ENCODE data around the gene BBS9.

BBS9 gene

GRCh38 chr7:33554046-33554445 is 424.7 kb downstream of the BBS9 start:
- DNase-seq (ENCODE audit: low spot score), result no peak

- no peak for DNase-seq (ENCODE audit: low spot score)
Measured at GRCh38 chr7:33554576-33554975, 425.2 kb downstream of the BBS9 start.

GRCh38 chr7:33556472-33556871 is 427.1 kb downstream of the BBS9 start:
- DNase-seq (ENCODE audit: low spot score), result no peak

- DNase-seq (ENCODE audit: low spot score), result no peak
Measured at GRCh38 chr7:33558549-33559323, 429.4 kb downstream of the BBS9 start.

GRCh38 chr7:33559324-33559710 is 430.0 kb downstream of the BBS9 start:
- no peak for DNase-seq (ENCODE audit: low spot score)

- DNase-seq (ENCODE audit: low spot score), result no peak
Measured at GRCh38 chr7:33562996-33563395, 433.6 kb downstream of the BBS9 start.

- DNase-seq (ENCODE audit: low spot score), result no peak
Measured at GRCh38 chr7:33563651-33564050, 434.3 kb downstream of the BBS9 start.

- no peak for DNase-seq (ENCODE audit: low spot score)
Measured at GRCh38 chr7:33578166-33578565, 448.8 kb downstream of the BBS9 start.

- no peak for DNase-seq (ENCODE audit: low spot score)
Measured at GRCh38 chr7:33578881-33579672, 449.7 kb downstream of the BBS9 start.

GRCh38 chr7:33579673-33579960 is 450.3 kb downstream of the BBS9 start:
- DNase-seq (ENCODE audit: low spot score), result no peak

- DNase-seq (ENCODE audit: low spot score), result no peak
Measured at GRCh38 chr7:33581236-33581635, 451.9 kb downstream of the BBS9 start.

- no peak for DNase-seq (ENCODE audit: low spot score)
Measured at GRCh38 chr7:33582104-33582503, 452.7 kb downstream of the BBS9 start.

- DNase-seq (ENCODE audit: low spot score), result no peak
Measured at GRCh38 chr7:33582533-33582932, 453.2 kb downstream of the BBS9 start.

- DNase-seq (ENCODE audit: low spot score), result no peak
Measured at GRCh38 chr7:33589911-33590310, 460.5 kb downstream of the BBS9 start.

- DNase-seq (ENCODE audit: low spot score), result no peak
Measured at GRCh38 chr7:33590916-33591315, 461.6 kb downstream of the BBS9 start.

- DNase-seq (ENCODE audit: low spot score), result no peak
Measured at GRCh38 chr7:33591490-33591889, 462.1 kb downstream of the BBS9 start.

GRCh38 chr7:33592718-33593117 is 463.4 kb downstream of the BBS9 start:
- no peak for DNase-seq (ENCODE audit: low spot score)

GRCh38 chr7:33593611-33594010 is 464.2 kb downstream of the BBS9 start:
- no peak for DNase-seq (ENCODE audit: low spot score)

- DNase-seq (ENCODE audit: low spot score), result no peak
Measured at GRCh38 chr7:33596686-33597085, 467.3 kb downstream of the BBS9 start.

- no peak for DNase-seq (ENCODE audit: low spot score)
Measured at GRCh38 chr7:33597181-33597580, 467.8 kb downstream of the BBS9 start.

GRCh38 chr7:33601101-33601500 is 471.7 kb downstream of the BBS9 start:
- no peak for DNase-seq (ENCODE audit: low spot score)

GRCh38 chr7:33601884-33602283 is 472.5 kb downstream of the BBS9 start:
- DNase-seq (ENCODE audit: low spot score), result no peak

GRCh38 chr7:33604056-33604455 is 474.7 kb downstream of the BBS9 start:
- no peak for DNase-seq (ENCODE audit: low spot score)

GRCh38 chr7:33610918-33611317 is 481.6 kb downstream of the BBS9 start:
- DNase-seq (ENCODE audit: low spot score), result no peak

Measured in D341Med (cell line).